Stimulated activated CD4-positive, alpha-beta T cell treated with anti-CD3 and anti-CD28 coated beads, Interleukin-1b, Interleukin-23, amount 100 ng/mL, for 1 hour (primary cell): ENCODE measurements around the gene MAPK7.

Experiments
- DNase-seq, 2 donors: peaks; one replicate each; pipeline ENCODE4 v3.0.0-alpha.2; 2020; ENCODE audit warnings: low read depth in 2 of 2

MAPK7 gene

DNA sequence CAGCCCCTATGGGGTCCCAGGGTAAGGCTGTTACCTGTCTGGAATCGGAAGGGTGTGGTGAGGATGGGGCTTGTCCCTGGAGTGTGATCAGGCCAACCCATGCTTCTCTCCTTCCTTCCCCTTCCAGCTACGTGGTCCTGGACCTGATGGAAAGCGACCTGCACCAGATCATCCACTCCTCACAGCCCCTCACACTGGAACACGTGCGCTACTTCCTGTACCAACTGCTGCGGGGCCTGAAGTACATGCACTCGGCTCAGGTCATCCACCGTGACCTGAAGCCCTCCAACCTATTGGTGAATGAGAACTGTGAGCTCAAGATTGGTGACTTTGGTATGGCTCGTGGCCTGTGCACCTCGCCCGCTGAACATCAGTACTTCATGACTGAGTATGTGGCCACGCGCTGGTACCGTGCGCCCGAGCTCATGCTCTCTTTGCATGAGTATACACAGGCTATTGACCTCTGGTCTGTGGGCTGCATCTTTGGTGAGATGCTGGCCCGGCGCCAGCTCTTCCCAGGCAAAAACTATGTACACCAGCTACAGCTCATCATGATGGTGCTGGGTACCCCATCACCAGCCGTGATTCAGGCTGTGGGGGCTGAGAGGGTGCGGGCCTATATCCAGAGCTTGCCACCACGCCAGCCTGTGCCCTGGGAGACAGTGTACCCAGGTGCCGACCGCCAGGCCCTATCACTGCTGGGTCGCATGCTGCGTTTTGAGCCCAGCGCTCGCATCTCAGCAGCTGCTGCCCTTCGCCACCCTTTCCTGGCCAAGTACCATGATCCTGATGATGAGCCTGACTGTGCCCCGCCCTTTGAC lies 2.4 kb downstream of the MAPK7 start:
- no peak for DNase-seq

DNA sequence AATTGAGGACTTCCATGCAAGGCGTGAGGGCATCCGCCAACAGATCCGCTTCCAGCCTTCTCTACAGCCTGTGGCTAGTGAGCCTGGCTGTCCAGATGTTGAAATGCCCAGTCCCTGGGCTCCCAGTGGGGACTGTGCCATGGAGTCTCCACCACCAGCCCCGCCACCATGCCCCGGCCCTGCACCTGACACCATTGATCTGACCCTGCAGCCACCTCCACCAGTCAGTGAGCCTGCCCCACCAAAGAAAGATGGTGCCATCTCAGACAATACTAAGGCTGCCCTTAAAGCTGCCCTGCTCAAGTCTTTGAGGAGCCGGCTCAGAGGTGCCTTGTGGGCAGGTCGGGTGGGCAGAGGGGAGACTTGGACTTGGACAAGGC lies 3.1 kb downstream of the MAPK7 start:
- DNase-seq: no peak

DNA sequence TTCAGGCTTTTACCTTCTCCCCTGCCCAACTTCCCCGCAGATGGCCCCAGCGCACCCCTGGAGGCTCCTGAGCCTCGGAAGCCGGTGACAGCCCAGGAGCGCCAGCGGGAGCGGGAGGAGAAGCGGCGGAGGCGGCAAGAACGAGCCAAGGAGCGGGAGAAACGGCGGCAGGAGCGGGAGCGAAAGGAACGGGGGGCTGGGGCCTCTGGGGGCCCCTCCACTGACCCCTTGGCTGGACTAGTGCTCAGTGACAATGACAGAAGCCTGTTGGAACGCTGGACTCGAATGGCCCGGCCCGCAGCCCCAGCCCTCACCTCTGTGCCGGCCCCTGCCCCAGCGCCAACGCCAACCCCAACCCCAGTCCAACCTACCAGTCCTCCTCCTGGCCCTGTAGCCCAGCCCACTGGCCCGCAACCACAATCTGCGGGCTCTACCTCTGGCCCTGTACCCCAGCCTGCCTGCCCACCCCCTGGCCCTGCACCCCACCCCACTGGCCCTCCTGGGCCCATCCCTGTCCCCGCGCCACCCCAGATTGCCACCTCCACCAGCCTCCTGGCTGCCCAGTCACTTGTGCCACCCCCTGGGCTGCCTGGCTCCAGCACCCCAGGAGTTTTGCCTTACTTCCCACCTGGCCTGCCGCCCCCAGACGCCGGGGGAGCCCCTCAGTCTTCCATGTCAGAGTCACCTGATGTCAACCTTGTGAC lies 3.6 kb downstream of the MAPK7 start:
- no peak for DNase-seq

DNA sequence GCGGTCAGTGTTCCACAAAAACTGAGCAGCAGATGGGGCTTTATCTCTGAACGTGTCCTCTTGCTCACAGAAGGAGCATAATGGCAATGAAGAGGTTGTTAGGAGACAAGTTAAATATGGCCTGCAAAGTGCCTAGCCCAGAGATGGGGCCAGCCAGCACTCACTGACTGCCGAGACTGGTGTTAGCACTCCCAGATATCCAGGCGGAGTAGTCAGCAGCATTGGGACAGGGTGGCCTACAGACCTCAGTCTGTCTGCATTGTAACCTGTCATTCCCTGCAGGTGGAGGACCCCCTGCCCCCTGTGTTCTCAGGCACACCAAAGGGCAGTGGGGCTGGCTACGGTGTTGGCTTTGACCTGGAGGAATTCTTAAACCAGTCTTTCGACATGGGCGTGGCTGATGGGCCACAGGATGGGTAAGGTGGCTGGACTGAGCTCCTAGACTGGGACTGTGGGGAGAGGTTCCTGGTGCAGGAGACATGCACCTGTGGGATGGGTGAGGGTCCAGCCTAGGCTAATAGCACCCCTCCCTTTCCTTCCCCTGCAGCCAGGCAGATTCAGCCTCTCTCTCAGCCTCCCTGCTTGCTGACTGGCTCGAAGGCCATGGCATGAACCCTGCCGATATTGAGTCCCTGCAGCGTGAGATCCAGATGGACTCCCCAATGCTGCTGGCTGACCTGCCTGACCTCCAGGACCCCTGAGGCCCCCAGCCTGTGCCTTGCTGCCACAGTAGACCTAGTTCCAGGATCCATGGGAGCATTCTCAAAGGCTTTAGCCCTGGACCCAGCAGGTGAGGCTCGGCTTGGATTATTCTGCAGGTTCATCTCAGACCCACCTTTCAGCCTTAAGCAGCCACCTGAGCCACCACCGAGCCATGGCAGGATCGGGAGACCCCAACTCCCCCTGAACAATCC lies 4.5 kb downstream of the MAPK7 start:
- no peak for DNase-seq

DNA sequence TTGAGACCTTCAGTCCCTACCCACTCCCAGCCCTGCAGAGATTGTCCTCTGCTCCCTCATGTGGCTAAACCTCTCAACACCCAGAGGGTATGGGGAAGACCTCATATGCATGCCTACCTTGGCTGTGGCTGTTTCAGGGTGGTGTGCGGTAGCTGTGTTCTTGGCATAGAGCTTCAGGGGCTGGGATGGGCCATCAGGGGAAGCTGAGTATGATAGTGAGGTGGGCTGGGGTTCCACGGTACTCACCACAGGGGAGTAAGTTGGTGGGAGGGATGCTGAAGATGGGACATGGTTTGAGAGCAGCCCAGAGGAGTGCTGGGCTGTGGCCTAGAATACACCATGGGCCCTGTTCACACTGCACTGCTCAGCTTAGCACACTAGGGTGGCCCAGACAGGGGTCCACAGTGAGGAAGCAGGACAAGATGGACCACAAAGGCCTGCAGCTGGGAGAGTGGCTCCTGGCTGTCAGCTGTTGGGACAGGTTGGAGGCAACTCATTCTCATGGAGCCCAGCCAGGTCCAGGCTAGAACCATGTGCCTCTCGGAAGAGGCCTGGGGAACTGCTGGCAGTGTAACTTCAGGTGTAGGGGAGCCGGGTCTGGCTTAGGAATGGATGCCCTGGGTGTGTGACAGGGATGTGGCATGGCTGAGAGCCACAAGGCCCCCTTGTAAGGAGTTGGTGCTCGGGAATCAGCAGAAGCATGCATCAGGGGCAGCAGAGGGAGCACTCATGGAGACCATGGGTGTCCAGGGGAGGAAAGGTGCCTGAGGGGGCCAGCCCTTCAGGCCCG lies 5.6 kb downstream of the MAPK7 start:
- no peak for DNase-seq

DNA sequence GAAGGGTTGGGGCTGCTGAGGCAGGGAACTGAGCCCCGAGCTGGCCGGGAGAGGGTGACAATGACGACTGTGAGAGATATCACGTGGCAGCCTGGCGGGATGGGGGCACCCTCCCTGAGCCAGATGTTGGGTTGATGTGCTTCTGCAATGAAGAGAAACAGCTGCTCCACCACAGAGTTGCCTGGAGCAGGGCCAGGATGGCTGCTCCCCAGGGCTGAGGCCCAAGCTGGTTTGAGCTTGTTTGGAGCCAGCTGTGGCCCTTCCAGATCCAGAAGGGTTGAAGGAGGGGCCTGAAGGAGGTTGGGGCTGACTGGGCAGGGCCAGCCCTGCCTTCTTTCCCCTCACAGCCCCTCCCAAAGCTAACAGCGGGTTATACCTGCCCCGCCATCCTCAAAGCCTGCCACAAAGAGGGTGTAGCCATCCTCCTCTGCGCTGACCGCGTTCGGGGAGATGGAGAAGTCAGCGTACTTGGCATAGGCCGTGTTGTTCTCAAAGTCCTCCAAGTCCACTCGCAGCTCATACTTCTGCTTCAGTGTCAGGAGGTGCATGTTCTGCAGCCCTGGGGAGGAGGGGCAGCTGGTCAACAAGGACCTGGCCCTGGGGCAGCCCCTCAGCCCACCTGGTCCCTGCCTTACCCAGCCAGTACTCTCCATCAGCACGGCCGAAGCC lies 6.6 kb downstream of the MAPK7 start:
- no peak for DNase-seq

DNA sequence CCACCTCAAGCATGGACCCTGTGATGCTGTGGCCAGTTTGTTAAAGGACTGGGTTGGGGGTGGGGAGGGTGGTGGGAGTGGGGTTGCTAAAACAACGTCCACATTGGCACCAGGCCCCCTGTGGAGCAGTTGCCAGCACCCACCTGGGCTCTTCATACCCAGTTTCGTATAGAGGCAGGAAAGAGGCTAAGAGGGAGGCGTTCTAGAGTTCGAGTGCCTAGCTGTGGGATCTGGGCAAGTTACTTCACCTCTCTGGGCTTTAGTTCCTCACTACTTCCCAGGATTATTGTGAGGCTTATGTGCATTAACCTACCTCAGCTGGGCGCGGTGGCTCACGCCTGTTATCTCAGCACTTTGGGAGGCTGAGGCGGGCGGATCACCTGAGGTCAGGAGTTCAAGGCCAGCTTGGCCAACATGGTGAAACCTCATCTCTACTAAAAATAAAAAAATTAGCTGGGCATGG lies 7.3 kb downstream of the MAPK7 start:
- no peak for DNase-seq

DNA sequence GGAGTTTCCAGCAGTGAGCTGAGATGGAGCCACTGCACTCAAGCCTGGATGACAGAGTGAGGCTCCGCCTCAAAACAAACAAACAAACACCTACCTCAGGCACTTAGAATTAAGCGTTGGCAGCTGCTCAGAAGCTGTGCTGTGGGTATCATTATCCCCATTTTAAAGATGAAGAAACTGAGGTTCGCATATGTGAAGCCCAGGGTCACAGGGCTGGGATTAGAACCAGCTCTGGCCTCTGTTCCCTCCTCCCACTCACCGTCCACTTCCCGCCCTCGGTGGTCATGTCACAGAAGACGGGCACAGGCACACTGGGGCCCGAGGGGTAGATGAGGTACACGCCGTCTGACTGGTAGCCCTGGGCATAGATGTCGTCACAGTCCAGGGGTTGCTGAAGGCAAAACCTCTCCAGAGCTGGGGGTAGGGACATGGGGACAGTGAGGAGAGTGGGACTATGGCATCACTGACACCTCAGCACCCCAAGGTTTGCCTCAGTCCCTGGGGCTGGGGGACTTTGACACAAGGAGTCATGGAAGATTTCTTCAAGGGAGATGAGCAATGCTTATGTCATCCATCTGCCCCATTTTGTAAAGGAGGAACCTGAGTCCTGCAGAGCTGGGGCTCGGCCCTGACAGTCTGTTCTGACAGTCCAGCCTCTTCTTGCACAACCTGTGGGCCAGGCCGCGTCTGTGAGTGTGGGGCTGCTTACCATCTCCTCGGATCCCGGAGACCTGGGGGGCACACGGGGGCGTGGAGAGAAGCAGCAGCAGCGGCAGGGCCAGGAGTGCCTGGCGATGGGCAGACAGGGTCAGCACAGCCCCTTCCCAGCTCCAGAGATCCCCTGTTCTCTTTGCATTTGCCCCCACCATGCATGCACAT lies 8.0 kb downstream of the MAPK7 start:
- DNase-seq: no peak

DNA sequence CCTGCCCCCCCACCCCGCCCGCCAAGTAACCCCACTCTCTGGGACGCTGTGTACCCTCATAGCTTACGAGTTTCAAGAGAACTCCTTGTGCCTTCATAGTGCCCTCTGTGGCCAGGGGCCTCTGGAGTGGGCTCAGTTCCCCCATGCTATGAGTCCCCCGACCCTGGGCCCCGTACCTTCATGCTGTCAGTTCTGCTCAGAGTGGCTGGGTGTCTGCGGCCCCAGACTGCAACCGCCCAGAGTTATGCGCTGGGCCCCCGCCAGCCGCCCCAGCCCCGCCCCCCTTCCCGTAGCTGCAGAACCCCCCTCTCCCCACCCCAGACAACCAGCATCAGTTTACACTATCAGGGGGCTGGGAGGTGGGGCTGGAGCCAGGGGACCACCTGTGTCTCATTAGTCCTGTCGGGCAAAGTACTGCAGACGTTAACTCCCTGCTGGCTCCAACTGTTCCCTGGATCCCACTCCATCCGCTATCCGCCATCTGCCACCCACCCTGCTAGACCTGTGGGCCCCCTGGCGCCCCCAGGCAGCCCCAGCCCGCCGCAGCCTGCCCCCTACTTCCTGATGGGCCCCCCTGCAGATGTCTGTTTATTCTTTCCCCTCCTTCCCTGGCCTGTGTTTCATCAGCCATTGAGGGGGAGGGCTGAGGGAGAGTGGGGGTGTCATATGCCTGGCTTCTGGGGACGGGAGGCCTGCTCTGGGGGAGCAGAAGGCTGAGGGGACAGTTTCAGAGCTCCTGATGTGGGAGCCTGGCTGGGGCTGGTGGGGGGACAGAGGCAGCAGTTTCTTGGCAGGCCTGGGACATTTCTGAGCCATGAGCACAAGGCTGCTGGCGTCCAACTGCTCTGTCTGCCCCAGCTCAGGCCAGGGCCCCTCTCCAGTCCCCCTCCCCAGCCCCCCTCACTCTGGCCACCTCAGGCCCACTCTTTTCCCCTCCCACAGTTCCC lies 8.9 kb downstream of the MAPK7 start, which contains the start of gene MFAP4:
Gene MFAP4 (minus strand): TSS at position 217 of the 947 bp plus-strand sequence. CDS start 35 bp downstream, at position 182.
- DNase-seq: no peak

DNA sequence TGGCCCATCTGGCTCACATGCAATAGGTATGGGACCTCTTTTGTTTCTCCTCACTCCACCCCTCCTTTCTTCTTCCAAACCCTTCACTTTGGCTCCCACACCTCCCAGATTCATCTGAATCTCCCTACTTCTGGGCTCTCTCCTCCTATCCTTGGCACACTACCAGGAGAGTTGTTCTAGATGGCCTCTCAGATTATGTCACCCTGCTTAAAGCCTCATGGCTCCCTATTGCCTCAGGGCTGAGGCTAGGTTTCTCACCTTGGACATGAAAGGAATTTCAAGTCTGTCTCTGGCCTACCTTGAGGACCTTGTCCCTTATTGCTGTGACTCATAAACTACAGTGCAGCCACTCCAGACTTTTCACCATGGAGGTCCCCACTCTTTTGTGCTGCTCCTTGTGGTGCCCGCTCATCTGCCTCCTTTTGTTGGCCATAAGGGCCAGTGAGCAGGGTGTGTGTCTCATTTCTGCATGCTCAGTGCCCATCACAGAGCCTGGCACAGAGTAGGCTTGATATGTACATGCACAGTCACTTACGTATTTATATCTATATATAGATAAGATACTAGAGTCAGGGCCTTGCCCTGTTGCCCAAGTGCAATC lies 9.7 kb downstream of the MAPK7 start:
- no peak for DNase-seq

DNA sequence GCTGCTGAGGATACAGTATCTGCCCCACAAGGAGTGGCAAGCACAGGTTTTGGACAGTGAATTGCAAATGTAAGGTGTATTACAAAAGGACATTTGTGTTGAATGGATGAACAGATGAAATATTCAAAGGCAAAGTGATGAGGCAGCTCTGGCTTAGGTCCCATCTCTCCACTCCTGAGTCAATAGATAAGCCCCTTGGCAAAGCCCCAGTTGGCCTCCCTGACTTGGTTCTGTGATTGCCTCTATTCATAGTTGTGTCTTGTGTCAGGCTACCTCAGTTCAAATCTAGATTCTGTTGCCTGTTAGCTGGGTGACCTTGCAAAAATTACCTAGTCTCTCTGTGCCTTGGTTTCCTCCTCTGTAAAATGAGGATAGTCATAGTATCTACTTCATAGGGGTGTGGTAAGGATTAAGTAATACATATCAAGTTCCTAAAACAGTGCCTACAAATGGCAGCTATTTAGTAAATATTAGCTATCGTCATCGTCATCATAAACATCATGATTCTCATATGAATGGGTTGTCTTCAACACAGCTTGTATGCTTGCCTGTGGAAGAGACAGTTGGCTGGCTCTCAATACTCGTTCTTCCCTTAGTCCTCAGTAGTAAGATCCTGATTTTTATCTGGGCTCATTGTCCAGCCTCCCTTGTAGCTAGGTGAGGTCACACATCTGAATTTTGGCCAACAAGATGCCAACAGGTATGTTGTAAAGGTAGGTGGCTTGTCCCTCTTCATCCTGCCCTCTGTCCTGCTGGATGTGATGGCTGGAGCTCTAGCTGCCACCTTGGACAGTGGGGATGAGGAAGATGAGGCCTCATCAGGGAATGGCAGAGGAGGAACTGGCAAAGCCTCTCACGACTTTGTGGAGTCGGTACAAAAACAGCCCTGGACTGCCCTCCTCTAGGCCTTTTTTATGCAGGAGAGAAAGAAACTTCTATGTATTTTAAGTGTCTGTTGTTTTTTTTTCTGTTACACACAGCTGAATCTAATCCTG lies 10.8 kb downstream of the MAPK7 start:
- no peak for DNase-seq

DNA sequence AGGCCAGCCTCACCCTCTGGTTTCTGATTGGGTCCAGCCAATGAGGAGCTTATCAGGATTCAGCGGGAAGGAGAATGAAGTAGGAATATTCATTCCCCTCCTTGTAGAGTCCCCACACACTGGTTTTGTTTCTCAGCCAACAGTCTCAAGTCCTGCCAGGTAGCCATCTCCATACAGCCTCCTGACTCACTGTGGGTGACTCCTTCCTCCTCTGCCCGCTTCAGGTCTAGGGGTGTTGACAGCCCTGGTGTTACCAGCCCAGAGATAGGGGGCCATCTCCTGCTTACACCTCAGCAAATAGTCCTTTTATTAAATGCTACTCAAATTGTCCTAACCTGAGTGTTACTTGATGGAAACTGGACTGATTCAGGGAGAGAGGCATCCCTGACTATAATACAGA lies 12.7 kb downstream of the MAPK7 start:
- DNase-seq: no peak

DNA sequence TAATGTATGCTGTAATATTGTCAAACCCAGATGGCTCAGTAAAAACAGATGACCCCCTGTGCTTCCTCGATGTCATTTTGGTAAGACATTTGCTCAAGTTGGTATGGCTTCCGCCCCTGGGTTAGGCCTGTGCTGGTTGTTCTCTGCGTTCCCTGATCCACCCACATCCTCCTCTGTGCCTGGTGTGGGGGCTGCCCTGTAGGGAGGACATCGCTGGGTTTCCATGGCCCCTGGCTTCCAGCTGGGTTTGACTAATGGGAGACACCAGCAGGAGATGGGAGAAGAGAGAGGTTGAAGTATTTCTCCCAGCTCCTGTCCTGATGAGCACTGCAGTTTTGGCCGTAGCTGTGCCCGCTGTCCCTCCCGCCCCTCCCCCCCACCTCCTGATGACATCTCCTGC lies 13.1 kb downstream of the MAPK7 start:
- DNase-seq: no peak

DNA sequence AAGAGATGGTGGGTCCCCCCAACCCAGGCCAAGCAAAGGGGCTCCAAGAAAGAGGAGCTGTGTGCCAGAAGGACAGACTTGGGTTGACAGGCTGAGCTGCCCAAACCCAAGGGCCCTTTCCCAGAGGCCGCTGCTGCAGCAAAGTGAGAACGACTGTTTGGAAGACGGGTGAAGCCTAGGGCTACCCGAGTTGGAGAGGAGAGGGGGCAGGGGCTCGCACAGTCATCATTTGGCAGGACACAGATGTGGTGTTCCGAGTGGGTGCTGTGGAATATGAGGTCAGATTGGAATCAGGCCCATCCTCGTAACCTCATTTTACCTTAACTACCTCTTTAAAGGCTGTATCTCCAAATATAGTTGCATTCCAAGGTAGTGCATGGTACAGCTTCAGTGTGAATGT lies 14.0 kb downstream of the MAPK7 start:
- DNase-seq: no peak

DNA sequence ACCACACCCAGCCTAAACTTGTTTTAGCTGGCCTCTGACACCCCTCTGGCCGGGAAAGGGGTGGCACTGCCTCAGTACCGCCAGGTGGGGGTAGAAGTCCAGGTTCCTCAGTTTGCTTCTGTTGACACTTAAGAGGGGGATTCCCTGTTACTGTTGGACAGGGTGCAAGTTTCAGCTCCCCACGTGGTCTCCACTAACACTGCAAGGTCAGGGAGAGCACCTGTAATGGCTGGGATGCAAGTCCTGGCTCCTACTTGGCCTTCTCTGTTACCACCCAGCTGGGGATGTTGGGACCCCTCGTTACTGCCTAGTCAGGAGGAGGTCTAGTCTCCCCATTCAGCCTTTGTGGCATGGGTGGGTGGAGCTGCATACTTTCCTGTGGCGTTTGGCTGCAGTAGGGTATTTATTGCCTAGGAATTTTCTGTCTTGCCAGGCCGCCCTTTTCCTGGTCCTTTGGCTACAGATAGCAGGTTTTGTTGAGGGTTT lies 19.3 kb downstream of the MAPK7 start:
- DNase-seq: no peak

DNA sequence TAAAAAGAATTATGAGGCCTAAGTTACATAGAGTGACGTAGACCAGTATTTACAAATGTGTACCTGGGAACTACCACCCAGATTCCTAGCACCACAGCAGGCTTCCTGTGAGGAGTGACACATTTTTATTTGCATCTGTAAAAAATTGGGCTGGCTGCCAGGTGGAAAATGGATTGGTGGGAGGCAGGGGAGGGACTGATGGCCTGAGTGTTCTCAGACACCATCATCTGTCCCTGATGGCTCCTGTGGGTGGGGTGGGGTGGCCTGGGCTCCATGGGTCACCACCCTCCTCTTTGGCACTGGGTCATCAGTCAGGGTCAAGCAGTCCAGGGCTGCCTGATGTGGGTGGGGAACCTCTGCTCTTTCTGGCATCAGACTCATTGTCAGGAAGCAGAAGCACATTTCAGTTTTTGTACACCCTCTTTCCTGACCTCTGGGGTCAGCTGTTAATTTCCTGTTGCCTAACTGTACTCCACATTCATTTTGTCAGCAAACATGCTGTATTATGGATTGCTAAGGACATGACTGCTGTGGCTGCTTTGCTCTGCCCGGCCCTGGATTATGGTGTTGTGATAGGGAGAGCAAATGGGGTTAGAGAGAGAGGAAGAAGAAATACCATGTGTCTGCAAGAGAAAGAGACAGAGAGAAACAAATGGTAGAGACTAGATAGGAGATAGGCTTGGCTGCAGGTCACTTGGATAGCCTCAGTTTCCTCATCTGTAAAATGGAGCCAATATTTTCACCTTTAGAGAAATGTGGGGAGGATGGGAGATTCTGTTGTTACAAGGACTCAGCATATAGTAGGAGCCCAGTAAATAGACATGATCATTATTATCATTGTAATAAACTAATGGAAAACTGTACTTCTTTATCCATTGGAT lies 20.2 kb downstream of the MAPK7 start:
- no peak for DNase-seq
